GM03348 (cell line): Measurements from ENCODE around the gene GRID1.

ENCODE experiments used
- DNase-seq: peaks from one replicate; pipeline ENCODE4 v3.0.0; 2012; ENCODE audit warnings: low spot score

The GRID1 gene

DNA sequence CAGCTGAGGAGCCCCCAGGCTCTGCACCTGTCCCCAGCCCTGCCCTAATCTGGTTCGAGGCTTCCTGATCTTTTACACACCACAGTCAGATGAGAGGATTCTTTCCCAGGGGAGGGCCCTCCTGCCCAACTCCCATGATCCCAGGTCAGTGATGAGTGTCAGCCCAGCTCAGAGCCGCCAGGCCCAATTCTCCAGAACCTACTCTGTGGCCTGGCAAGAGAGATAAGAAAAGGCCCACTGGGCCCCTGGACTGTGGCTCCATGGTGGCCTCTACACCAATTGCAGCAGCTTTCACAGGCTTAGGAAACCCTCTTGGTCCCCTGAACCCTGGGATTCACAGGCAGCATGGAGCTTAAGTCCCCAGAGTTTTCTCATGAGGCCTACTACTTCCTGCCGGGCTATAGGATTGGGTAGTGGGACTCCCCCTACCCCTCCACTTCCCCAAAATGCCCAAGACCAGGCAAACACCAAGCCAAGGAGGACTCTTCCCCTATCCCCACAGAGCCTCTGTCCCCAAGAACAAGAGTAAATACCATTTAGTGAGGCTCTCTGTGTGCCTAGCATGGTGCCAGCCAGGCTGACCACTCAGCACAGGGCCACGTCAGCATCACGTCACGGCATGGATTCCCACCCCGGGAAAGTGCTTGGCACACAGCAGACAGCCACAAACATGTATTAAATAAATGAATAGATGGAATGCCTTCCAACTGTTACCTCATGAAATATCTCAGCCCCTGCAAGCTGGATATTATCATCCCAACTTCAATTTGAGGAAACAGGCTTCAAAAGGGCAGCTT is 100.0 kb downstream of the GRID1 start:
- DNase-seq, result no peak

DNA sequence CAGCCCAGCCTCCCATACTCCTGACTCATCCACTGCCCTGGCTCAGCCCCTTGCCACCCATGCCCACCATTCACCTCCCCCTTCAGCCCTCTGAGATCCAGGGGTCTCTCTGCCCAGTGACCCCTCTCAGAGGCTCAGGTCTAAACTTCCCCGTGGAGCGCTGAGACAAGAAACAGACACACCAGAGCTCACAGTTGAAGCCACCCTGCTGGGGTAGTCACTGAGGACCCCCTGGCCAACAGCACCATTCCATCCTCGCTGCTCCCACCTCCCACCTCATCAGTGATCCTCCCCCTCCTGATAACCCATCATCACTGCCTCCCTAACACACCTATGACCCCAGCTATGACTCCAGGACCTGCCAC is 100.7 kb downstream of the GRID1 start:
- no peak for DNase-seq

DNA sequence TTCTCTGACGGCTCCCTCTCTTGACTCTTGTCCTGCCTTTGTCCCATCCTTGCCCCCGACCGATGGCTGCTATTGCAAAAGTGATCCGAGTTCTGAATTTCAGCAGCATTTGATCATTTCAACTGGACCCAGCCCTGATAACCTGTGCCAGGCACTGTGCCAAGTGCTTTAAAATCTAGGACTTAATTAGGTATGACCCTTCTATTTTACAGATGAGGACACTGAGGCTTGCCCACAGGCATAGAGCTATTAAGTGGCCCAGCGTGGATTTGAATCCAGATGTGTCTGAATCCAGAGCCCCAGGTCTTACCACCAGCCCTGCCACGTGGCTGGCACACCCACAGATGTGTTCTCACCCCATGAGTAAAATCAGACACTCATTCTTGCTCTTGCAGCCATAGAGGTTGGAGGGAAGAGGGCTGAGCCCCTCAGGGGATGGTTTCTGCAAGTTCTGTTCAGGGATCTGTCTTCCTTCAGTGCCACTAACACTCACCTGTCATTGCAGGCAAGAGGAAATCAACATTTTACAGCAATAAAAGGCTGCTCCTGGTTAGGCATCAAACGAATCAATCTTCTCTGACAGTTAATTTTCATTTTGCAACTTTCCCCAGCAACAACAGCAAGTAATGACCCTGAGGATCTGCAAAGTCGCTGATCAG is 101.2 kb downstream of the GRID1 start:
- DNase-seq, result no peak

DNA sequence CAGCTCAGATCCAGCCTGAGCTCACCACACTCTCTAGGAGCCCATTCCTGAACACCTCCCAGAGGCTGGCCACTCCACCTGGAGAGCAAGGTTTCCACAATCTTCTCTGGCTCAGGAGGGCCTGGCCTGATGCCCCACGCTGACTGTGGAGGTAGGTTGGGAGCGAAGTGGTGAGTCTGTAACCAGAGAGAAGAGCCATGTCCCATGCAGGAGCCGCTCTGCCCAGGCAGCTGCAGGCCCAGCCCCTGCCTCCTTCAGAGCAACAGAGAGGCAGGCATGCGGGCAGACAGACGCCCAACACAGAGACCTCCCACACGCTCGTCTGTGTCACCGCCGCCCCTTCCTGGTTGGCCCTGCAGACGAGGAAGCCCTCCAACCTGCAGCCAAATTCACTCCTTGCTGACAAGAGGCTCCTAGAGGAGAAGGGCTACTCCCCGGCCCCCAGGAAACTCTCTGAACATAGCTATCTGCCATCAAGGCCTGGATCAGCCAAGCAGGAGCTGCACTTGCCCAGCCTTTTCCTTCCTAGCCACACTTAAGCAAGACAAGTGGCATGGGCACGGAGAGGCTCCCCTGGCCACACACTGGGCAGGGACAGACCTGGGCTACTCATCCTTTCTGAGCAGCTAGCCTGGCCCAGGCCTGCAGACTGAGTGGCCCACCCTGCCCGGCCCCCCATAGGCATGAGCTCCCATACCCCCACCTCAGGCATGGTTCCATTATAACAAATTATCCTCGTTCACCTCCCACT is 101.9 kb downstream of the GRID1 start:
- no peak for DNase-seq

DNA sequence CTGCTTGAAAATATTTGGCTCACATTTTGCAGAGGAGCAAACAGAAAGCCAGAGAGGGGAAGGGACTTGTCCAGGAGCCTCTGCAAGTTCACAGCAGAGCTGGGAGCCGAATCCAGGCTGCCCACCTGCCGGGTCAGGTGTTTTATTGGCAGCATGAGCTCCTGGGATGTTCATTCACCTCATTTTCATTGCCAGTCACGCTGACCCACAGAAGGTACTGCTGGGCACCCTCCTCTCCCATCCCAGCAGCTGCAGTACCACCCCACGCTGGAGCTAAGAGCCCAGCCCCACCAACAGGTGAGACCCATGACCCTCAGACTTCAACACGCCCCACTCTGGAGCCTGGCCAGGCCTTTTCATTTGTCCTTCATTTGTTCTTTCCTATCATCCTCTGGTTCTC is 102.7 kb downstream of the GRID1 start:
- no peak for DNase-seq

DNA sequence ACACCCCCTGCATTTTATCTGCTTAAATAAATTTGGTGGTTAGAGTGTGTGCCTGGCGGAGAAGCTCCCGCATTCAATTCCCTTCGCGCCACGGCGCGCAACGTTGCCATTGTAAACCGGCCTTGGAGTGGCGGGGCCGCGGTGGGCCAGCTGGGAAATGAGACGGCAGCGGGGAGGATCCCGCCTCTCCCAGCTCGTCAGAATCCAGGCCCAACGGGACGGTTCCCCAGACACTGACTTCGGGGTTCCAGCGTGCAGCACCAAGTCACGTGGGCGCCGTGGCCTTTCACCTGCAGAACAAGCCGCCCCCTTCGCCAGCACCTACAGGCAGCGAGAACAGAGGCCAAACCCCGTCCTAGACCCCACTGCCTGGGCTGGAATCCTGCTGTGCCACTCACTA is 103.4 kb downstream of the GRID1 start:
- no peak for DNase-seq

DNA sequence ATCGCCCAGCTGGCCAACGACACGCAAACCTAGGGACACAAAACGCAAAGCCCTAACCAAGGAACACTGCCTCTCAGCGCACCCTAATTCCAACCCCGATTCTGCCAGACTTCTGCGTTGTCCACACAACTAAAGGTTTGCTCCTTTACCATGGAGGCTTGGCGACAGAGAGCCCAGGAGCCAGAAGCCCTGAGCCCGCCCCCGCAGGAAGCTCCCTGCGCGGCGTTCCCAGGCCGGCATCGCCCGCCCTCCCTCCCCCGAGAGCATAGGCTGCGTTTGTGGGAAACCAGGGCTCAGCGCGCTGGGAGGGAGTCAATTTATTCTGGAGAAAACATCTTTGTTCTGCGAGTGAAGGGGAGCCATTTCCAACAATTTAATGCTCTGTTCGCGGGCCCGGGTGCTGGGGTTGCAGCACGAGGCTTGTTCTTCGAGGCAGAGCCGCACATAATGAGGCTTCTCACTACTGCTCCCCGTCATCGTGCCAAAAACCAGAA is 103.9 kb downstream of the GRID1 start:
- DNase-seq, result no peak

DNA sequence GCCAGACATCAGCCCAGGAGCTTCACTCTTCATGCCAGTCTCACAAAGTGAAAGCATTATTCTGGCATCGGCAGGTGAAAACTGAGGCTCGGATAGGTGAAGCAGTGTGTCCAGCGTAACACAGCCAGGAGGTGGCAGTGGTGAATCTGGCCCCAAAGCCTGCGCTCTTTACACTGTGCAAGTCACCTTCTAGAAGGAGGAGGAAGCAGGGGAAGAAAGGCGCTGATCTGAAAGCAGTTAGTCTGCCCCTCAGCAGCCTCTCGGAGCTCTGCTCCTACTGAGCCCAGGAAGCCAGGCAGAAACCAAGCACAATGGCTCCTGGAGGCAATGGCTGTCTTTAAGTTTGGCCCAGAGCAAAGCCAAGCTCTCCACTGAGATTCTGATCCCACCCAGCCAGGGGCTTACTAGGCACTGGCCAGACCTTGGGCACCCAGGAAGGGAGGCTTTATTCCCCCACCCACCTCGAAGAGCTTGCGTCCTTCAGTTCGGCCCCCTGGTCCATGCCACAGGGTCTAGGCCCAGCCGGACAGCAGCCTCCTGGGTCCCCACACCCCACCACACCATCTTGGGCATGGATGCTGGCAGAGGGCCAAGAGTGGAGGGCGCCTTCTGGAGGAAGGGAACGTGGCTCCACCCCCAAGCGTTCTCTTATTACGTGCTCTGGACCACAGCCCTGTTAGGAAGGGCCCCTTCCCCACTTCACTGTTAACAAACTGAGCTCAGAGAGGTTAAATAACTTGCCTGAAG is 104.5 kb downstream of the GRID1 start:
- no peak for DNase-seq

DNA sequence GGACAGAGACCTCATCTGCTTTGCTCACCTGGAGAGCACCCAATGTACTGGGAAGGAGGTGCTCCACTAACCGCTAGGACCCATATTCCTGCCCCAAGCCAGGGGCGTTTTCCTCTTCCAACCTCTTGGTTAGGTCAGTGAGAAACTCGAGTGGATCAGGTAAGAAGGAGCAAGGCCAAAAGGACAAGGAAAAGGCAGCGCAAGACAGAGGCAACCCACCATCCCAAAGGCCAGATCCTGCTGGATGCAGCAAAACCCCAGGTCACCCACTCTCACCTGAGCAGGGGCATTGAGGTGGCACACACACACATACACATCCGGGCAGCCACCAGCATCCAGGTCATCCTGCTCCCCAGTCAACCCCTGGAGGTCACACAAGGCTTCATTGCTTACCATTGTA is 105.1 kb downstream of the GRID1 start:
- no peak for DNase-seq

DNA sequence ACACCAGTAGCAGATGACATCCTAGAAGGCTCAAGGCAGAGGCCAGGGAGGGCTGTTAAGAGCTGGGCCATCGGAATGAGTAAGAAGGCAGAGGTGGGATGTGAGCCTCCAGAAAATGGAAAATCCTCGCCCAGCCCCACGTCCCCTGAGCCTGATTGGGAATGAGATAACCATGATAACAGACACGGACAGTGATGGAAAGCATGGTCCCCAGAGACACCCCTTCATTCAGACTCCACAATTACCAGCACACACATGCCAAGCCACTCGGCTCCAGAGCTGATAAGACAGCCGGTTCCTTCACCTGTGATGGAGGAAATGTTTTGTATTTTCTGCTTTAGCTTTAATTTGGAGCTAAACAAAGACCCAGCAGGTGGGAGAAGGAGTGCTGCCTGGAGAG is 106.0 kb downstream of the GRID1 start:
- DNase-seq, result no peak

DNA sequence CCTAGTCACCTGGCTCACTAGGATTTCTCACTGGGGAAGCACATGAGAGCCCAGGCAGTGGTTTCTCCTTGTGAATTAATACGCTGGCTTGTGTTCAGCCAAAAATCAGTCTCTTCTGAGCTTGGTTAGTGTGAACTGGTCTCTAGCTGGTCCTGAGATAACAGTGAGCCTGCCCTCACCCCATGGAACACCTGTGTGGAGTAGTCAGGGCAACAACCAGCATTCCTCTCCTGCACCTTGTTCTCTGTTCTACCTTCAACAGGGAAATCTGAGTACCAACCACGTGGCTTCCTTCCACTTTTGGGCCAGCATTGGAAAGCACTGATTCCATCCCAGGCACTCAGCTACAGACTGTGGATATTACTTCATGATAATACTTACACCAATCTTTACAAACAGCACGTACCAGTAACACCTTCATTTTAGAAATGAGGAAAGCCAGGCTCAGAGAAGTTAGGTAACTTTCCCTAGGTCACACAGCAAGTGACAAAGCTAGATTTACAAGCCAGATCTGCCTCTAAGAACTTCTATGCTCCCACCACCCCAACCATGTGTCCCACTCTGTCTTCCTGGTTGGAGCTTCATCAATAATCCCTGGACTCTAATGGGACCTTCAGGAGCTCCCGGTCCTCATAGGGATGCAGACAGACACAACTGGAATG is 106.6 kb downstream of the GRID1 start:
- DNase-seq, result no peak

DNA sequence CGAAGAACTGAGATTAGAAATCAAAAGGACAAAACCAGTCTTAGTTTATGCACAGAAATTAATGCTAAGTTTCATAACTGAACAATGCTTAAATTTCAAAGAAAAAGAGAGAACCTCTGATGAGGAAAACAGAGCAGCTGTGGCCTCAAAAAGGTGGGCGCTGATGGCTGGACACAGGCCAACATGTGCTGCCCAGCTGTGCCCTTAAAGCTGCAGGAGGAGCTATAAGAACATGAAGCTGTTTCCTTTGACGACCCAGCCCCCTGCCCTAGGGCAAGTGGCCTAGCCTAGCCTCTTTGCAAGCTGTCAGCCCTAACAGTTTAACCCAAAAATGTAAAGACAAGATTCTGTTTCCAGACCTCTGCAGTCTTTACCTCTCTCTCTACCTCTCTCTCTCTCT is 107.7 kb downstream of the GRID1 start:
- DNase-seq, result no peak

DNA sequence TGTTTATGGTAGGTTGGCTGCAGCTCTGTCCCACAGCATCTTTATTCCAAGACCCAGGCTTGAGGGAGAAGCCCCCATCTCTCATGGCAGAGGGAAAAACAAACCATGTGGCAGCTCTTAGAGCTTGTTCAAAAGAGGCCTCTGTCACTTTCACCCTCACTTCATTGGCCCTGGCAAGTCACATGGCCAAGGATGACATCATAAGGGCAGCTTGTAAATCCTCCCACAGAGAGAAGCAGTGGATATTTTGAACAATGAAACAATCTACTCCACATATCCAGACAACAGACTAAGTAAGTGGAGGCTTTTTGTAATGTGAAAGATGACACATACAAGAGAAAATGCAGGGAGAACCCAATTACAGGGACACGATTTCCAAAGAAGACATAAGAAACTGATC is 108.1 kb downstream of the GRID1 start:
- no peak for DNase-seq

DNA sequence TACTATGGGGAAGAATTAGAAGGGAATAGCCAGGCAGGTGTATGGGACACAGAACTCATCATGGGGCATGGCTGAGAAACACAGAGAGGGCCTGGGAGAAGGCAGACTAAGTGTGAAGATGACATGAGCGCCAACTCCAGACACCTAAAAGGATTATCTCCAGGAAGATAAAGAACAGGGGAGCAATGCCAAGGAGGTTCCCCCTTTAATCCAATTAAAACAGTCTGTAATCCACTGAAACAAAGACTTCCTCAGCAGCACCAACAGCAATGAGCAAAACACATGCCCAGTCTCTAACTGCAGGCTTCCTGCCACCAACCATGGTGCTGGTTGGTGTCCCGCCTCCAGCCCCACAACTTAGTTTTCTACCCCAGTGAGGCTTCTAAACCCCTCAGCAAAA is 108.9 kb downstream of the GRID1 start:
- no peak for DNase-seq

DNA sequence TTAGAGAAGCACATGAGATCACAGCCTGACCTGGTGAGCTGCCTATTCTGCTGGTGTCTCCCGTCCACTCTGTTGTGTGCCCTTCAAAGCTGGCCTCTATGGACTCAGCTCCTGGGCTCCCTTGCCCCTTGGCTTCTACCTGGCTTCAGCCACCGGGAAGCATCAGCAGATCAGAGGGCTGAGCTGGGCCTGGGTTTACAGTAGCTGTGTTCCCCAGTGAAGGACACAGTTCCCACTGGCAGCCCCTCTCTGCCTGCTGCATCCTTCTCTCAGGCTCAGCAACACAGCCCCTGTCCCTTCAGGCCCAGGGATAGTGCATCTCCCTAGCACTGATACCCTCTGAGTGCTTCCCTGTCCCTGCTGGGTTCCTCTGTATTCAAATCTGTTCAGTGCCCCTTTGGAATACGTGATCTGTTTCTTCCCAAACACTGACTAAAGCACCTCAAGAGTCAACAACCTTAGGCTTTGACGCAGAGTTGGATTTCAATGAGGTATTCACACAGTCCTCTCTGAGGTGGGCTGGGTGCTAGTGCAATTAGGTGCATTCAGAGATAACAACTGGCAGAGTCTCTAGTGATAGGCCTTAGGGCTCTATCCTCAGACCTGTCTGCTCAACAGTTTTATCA is 109.8 kb downstream of the GRID1 start:
- no peak for DNase-seq

DNA sequence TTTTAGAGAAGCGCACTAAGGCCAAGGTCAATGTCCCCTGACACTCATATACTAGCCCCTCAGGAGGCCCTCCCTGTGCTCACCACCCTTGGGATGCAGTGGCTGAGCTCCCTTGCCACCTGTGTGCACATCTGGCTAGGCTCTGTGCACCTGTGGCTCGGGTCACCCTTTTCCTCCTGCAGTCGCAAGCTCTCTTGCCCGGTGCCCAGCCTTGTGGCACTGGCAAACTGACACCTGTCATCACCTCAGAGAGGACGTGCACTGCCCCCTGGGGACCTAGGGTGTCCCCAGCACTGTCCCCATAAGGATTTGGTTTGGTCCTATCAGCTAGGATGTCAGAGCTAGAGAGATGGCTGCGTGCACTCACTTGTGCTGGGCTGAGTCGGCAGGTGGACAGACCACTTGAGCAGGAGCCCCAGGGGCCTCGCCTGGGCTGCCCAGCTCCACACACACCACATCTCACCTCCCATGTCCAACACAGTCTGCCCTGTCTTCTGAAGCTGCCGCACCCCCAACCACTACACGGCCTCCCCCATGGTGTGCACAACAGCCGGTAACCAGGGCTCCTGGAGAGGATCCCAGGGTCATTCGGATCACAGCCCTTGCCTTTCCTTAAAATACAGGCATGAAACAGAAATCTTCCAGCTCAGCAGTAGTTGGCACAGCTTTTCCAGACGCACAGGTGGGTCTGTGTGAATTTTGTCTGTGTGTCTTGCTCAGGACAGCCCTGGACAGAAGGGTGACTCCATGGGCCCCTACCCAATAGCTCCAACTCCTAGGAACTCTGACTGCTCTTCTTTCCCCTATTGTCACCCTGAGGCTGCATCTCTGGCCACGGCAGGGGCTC is 111.0 kb downstream of the GRID1 start:
- DNase-seq, result no peak

DNA sequence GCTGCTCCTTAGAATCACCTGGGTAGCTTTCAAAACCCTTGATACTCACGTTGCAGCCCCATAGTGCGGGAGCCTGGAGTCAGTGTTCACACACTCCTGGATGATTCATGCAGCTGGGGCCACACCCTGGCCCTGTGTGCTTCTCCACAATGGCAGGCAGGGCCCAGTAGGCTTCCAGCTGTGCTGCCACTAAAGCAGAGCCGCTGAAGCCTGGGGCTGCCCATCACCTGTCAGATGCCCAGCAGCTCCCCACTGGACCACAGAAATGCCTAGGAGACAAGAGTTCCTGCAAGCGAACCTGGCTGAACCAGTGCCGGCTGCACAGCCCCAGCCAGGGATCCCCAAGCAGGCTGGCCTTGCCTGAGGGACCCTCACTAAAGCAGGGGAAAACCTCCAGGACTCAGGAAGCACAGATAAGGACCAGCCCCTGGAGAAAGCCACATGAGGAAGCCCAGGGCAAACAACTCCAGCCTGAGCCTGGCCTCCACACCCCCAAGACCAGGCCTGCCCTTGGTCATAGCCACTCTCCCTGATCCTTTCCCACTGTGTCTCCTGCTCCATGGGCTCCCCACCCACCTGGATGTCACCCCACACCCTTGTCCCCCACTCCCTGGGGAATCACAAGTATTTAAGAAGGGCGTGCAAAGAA is 111.9 kb downstream of the GRID1 start:
- DNase-seq, result no peak

DNA sequence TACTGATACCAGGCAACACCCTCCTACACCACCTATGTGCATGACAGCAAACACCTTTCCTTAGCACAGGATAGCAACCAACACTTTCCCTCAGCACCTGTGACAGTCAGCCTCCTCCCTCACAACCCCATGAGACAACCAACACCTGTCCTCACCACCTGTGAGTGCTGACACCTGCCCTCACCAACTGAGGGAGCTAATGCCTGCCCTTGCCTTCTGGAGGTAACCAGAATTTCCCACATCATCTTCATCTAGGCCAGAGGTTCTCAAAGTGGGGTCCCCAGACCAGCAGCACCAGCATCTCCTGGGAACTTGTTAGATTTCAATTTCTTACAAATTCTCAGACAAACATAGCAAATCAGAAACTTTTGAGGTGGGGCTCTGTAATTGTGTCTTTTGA is 112.5 kb downstream of the GRID1 start:
- no peak for DNase-seq

DNA sequence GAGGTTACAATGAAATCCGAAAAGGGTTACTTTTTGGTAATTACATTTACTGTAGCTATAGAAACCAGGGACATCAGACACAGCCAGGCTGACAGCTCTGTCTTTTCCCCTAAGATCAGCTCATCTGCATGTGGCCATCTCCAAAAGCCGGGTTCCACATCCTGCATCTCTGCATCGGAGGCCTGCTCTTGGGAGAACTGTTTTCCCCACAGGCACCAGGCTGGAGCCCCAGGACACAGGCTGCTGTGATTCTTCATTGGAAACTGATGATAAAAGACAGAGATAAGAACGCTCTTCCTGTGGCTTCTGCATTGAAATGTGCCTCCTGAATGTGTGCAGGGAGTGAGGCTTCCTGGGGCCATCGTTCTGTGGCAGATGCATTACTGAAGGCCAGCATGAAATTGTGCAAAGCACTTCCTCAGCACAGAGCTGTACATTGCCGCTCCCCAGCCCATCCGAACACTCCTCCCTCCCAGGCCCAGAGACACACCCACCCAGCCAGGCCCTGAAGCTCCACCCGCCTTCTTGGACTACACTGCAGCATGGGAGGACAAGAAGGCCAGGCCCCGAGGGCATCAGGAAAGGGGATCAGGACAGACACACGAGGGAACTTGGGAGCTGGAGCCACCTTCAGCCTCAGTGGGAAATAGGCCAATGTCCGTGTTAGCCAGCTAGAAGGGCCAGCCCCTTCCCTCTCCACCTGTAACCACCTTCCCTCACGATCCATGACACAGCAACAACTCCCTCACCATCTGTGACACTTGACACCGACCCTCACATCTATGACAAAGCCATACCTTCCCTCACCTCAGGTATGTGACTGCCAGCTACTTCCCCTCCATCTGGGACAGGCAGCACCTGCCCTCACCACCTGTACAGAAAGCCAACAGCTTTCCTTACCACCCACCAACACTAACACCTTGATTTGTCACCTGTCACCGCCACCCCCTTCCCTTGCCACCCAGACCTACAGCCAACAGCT is 113.2 kb downstream of the GRID1 start:
- no peak for DNase-seq
